NCI-H510A (cell line): ENCODE results near the gene POU5F1.
"Not testable (repeated sequence)": the region's sequence is repeated elsewhere in the genome, so short reads cannot be mapped to it uniquely, and the experiment has no call there.

Source experiments
- DNase-seq: peaks from one replicate; lab custom pipeline; 2025; lab: John Stamatoyannopoulos, UW

The POU5F1 gene

DNA sequence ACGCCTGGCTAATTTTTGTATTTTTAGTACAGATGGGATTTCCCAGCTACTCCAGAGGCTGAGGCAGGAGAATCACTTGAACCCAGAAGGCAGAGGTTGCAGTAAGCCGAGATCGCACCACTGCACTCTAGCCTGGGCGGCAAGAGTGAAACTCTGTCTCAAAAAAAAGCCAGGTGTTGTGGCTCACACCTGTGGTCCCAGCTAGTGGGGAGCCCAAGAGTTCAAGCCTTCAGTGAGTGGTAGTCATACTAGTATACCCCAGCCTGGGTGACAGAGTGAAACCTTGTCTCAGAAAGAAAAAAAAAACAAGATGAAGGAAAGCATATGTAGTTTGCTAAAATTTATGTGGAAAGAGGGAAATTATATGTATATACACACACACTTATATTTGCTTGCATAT is 20.0 kb upstream of the POU5F1 start:
- DNase-seq = no peak

DNA sequence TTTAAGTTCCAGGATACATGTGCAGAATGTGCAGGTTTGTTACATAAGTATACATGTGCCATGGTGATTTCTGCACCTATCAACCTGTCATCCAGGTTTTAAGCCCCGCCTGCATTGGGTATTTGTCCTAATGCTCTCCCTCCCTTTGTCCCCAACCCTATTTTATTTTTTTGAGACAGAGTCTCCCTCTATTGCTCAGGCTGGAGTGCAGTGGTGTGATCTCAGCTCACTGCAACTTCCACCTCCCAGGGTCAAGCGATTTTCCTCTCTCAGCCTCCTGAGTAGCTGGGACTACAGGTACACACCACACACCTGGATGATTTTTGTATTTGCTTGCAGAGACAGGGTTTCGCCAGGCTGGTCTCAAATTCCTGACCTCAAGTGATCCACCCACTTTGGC is 18.7 kb upstream of the POU5F1 start:
- DNase-seq = not testable (repeated sequence)

DNA sequence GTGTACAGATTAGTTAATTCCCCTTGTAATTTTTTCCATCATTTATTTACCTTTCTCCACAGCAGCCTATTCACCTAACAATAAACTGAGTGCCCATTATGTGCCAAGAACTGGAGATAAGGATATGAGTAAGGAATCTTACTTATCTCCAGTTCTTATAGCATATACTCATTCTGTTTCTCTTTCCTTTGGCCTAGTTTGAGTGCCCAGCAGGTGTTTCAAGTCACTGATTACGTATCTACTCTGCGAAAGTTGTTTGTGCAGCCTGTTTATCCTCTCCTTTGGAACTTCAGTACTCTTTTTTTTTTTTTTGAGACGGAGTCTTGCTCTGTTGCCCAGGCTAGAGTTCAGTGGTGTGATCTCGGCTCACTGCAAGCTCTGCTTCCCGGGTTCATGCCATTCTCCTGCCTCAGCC is 17.3 kb upstream of the POU5F1 start:
- no peak for DNase-seq

DNA sequence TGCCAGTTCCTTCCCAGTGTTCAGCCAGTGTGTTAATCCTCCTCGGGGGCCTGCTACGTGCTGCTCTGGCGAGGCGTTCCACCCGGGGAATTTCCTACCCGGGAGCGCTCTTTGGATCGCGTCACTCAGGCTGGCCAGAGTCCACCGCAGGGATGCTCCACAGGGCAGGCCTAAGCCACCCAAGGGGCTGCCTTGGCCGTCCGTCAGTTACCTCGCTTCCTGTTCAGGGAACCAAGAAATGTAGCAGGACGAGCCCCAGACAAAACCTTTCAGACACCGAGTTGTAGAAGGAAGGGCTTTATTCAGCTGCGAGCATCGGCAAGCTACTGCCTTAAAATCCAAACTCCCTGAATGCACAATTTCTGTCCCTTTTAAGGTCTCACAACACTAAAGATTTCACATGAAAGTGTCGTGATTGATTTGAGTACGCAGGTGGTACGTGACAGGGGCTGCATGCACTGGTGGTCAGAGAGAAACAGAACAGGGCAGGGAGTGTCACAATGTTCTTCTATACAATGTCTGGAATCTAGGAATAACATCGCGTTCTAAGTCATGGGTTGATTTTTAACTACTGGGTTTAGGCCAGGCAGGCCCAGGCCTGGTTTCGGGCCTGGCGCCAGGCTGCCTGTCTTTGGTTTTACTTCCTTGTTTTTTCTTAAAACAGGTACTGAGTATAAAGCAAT is 15.7 kb upstream of the POU5F1 start:
- no peak for DNase-seq

DNA sequence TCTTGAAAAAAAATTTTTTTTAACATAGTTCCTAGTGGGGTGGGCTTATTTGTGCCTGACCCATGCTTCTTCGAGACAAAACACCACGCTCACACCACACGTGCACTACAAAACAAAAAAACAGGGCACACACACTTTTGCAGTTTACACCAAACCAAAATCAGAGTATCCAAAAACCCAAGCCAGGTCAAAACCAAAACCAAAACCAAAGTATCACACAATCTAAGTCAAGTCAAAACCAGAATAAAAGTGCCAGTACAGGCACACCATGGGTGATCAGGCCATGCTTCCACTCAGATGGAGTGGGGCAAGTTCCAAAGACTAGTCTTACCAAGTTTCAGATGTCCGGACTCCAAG is 15.2 kb upstream of the POU5F1 start:
- not testable (repeated sequence) for DNase-seq

DNA sequence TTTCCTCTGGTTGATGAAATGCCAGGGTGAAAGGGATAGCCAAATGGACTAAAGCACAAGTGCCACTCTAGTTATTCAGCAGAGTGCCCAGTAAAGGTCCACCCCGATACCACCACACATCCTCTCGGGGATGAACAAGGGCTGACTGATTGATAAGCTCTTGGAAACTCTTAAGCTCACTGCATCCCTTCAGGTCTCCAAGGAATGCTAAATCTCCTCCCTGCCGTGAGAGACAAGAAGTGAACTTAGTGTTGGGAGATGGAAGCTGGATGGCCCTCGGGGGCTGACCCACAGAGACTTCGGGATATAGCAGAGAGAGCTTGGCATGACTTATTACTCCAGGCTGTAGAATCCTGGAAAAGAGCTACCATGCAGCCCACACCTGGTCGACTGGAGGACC is 13.4 kb upstream of the POU5F1 start:
- not testable (repeated sequence) for DNase-seq

DNA sequence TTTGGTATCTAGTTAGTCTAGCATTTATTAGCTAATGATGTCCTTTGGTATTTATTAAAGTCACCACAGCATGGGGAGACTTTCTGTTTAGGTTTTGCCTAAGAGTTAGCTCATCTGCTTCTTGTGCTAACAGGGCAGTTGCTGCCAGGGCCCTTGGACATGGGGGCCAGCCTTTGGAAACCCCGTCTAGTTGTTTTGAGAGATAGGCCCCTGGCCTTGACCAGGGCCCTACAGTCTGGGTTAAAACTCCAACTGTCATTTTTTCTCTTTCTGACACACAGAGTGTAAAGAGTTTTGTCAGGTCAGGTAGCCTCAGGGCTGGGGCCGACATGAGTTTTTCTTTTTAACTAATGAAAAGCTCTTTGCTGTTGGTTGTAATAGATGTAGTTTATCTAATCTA is 12.8 kb upstream of the POU5F1 start:
- not testable (repeated sequence) for DNase-seq

DNA sequence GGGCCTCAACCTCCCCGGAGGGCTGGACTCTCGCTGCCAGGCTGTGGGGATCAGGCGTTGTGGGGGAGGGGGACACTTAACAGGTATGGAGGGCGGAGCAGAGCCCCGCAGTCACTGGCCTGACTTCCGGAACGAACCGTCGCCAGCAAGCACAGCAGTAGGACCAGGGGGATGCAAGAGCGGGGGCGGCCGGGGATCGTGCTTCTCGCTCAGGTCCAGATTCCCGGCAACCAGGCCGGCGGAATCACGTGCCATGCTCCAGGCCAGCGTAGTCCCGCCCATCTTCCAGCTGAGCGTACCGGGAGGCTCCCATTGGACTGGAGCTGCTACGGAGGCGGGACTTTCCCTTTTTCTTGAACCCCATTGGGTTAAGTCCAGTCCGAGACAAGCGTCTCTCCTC is 10.0 kb upstream of the POU5F1 start:
- DNase-seq = no peak

DNA sequence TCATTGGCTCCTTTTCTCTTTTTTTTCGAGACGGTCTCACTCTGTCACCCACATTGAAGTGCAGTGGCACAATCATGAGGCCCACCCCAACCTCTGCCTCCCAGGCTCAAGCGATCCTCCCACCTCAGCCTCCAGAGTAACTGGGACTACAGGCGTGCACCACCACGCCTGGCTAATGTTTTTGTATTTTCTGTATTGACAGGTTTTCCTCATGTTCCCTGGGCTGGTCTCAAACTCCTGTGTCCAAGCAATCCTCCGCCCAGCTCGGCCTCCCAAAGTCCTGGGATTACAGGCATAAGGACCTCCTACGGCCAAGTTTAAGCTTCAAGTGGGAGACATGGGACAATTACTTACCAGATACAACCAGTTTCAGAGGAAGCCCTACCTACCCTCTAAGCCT is 9.4 kb upstream of the POU5F1 start:
- DNase-seq = no peak

DNA sequence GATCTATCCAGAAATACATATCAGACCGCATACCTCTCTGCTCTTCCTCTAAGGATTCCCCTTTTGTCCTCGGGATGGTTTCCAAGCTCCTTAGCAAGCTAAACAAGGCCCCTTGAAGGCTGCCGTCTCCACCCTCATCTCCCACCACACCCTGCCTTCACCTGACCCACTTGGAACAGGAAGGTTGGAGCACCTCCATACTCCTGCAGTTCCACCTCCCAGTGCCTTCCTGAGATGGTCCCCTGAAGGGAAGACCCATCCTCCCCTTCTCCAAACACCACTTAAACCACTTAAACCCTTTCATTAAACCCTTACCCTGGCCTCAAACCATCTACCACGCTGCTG is 8.5 kb upstream of the POU5F1 start:
- no peak for DNase-seq

DNA sequence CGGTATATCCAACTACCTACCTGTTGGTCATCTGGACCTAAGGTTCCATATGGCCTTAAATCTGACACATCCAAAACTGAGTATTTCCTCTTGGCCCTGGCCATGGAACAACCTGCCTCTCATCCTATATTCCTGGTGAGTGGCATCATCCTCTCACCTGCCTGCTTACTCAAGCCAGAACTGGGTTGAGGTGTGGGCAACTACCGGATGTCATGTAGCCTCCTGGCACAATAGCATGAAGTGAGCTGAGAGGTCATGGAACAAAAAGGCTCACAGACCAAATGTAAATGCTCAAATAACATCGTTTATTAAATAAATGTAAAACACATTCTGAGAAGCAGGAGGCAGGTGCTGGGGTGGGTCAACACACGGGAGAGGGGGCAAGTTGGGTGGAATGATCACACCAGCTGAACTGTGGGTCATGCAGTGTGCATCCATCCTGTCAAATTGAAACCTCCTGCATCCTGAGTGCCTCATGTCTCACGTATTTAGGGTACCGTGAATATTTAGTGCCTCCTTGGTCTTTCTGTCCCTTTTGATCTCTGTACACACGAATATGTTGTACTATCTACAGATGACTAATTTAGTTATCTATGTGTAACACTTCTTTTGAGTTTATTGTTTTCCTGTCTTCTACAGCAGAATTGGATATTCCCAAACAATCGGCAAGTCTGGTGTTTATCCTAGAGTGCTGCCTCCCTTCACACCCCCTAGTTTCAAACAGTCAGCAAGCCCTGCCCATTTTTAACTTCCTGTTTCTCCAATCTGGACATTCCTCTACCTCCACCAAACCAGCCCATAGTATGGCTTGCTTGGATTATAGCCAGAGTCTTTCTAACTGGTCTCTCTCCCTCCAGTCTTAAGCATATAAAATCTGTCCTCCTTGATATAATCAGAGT is 7.9 kb upstream of the POU5F1 start:
- no peak for DNase-seq

DNA sequence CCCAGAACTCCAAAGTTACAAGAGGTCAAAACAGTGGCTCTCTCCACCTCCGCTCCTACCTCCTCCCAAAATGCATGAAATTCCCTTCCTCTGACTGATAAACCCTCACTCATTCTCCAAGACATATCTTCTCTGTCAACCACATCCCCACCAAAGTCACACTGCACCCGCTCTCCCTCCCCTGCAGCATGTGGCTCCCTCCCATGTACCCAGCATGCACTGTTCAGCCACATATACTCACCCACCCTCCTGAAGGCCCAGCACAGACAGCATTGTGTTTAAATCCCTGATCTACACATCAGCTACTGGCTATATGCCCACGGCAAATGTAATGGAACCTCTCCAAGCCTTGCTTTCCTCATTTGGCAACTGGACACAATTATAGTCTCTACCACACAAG is 5.5 kb upstream of the POU5F1 start:
- no peak for DNase-seq

DNA sequence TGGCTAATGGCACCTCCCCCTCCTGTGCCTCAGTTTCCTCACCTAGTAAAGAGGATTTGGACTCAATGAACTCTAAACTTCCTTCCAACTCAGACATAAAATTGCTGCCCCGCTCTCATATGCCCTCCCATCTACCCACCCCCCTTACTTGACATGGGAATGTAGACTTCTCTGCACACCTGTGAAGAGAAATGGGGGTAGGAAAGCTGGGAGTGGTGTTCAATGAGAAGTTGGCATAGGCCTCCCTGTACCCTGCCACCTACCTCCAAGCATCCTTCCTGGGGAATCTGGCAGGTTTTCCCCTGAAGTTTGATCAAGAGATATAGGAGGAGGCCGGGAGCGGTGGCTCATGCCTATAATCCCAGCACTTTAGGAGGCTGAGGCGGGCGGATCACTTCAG is 3.9 kb upstream of the POU5F1 start:
- no peak for DNase-seq

DNA sequence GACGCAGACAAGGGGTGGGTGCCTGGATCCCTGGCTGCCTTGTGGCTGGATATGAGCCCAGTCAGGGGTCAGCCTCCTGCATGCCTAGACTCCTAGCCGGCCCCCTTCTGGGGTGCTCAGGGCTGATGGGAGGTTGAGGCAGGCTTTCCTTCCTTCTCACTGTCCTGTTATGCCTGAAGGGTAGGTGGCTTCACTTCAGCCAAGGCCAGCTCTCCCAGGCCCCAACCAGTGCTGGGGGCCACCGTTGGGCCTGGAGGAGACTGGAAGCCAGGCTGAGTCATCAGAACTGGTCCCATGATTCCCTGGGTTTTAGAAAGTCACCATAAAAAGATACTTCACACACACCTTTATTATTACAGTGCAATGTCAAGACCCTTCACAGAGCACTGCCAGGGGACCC is 2.9 kb upstream of the POU5F1 start:
- DNase-seq = no peak

DNA sequence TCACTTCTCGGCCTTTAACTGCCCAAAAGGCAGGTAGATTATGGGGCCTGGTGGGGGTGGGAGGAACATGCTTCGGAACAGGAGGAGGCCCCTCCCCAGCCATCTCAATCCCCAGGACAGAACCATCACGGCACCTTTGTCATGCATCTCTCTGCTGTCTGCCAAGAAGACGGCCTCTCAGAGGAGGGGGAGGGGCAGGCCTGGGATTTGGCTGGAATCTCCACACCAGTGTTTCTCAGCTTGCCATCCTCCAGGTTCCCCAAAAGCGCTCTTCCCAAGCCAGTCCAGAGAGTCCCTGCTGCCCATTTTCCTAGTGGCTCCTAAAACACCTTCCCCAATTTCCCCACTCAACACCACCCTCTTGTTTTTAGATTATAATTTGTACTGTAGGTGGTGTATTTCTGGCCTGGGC is 2.5 kb upstream of the POU5F1 start:
- no peak for DNase-seq

DNA sequence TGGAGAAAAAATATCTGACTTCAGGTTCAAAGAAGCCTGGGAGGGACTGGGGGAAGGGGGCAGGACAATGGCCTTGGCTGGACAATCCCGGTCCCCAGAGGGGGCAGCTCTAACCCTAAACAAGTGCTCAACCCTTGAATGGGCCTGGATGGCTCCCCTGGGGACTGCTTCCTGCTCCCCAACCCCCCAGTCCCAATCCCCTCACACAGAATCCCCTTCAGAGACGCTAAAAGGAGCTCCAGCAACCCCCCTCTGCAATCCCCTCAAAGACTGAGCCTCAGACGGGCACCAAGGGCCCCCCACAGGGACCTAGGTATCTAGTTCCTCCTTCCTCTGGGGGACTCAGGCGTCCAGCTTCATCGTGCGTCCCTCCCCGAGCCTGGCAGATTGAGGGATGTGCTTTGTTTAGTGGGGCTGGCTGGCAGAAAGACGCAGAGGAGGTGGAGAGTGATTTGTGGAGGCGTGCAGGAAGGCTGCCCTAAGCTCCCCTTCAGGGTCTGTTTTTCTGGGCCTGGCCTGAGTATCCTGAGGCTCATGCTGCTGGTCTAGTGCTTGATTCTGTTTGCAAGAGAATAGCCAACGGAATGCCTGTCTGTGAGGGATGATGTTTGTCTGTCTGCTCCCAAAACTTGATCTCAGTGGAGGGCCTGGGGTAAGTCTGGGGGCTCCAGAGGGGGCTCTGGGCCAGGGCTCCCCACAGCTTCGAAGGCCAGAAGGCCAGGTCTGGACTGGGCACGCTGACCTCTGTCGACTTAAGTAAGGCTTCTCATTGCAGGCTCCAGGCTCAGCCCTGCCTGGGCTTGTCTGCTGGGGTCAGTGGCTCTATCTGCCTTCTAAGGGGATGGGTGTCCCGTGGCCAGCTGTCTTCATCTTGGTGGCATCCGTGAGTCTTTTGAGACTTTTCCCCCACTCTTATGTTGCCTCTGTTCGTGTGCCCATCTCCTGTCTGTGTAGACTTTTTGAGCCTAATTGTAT is 1.7 kb upstream of the POU5F1 start:
- DNase-seq = no peak

DNA sequence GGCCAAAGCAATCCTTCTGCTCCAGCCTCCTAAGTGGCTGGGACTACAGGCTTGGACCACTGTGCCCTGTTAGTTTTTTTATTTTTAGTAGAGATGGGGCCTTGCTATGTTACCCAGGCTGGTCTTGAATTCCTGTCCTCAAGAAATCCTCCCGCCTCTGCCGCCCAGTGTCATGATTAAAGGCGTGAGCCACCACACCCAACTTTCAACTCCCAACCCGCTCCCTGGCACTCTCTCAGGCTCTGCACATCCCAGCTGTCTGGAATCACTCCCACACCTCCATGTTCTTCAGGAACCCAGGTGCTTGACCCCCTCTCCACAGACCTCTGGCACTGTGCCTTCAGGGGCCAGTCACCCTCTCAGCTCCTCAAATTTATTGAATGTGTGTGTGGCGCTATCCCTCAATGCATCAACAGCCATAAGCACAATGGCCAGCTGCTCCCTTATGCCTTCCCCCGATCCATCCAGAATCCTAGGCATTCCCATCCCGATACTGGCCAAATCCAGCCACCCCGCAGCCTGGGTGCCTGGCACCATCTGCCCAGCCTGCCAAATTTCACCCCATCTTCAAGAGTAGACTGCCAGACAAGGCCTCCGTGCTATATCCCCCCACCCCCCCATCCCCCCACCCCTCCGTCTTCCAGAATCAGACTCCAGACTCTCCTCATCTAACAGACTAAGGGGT is 647 bp upstream of the POU5F1 start:
- no peak for DNase-seq

DNA sequence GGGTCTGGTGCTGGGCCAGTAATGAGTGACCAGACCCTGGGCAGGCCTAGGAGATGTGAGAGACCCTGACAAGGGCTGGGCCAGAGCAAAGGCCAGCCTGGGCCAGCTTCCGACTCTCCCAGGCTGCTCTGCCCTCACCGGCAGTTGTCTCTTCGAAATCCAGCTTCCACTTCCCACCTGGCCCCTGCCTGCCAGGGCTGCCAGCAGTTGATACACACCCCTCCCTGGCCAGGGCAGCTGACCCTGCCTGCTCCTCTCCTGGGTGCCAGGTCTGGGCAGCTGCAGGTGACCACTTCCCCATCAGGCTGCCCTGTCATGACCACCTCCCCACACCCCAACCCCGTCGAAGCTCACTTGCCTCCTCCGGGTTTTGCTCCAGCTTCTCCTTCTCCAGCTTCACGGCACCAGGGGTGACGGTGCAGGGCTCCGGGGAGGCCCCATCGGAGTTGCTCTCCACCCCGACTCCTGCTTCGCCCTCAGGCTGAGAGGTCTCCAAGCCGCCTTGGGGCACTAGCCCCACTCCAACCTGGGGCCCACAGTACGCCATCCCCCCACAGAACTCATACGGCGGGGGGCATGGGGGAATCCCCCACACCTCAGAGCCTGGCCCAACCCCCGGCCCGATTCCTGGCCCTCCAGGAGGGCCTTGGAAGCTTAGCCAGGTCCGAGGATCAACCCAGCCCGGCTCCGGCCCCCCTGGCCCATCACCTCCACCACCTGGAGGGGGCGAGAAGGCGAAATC is 453 bp downstream of the POU5F1 start:
- not testable (repeated sequence) for DNase-seq

DNA sequence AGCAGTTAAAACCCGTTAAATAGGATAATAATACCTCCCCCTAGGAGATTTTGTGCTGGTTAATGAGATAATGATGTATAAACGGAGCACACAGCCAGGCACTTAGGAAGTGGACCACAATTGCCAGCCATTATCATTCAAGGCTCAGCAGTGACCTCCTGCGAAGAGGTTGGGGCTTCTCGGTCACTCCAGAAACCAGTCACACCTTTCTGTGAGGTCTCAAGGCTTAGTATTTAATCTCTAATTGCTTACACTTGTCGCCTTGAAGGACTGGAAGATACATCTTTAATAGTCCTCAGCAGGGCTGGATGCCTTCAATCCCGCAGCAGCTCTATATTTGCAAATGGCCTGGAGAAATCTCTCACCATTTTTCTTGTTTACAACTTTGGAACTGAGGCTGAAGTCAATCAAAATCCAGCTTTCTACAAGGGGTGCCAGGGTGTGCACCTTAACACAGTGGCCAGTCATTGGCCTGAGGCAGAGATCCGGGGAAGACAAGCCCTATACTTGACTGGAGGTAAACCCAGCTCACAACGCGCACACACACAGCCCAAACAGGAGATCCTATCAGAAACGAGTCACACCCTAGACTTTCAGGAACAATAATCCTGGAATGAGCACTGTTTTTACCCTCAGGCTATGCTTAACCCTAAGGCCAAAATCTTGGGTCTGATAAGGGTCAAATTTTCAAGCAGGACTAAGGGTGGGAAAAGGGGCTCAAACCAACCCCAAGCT is 1.2 kb downstream of the POU5F1 start:
- DNase-seq = no peak

DNA sequence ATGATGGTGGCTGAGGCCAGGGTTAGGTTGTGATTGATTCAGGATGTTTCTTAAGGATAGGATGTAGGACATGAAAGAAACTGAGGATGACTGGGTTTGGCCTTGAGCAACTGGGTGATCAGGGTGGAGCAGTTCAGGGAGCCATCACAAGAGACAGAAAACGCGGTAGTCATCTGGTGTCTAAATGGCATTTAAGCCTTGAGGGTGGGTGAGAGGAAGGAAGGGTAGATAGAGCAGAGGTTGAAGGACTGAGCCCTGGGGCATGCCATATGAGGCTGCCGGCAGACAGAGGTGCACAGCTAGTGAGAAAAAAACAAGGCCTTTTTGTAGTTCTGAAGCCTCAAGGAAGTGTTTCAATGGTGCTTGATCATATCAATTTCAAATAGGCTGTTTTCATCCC is 1.9 kb downstream of the POU5F1 start:
- DNase-seq = no peak

DNA sequence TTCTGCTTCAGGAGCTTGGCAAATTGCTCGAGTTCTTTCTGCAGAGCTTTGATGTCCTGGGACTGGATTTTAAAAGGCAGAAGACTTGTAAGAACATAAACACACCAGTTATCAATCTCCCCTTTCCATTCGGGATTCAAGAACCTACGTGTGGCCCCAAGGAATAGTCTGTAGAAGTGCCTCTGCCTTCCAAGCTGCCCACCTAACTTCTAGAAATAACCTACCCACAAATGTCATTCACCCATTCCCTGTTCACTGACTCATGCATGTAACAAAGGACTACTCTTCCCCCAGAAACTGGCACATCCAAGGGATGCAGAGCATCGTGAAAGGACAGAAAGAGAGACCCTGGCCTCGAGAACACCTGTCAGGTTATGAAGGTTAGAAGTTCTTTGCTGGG is 4.5 kb downstream of the POU5F1 start:
- DNase-seq = no peak
